SJSA1 (cell line): ENCODE results near the gene FBXL17. TPM values are rescaled to one million over a fixed set of nuclear protein-coding genes. Genes with fewer than 3 reads are reported as not detected.

ENCODE experiments used
- DNase-seq, 2 experiments: peaks; one replicate each; pipeline ENCODE4 v3.0.0-alpha.2; 2015 to 2020; ENCODE audit warnings: low spot score in 2 of 2, low read depth in 1 of 2
- H3K27ac ChIP-seq: fragments of 250-450 bp; sonication (Bioruptor Pico); 2 replicates; pipeline ENCODE4 v1.5.1; 2020; ENCODE audit warnings: mild to moderate bottlenecking, moderate library complexity
- H3K27me3 ChIP-seq: fragments of 250-450 bp; sonication (Bioruptor Pico); replicated peaks from 2 replicates; pipeline ENCODE4 v1.5.1; 2020; ENCODE audit warnings: mild to moderate bottlenecking, moderate library complexity
- H3K36me3 ChIP-seq: fragments of 250-450 bp; sonication (Bioruptor Pico); 2 replicates; pipeline ENCODE4 v1.5.1; 2020; ENCODE audit warnings: mild to moderate bottlenecking
- H3K4me1 ChIP-seq: fragments of 250-450 bp; sonication (Bioruptor Pico); replicated peaks from 2 replicates; pipeline ENCODE4 v1.6.1; 2021; ENCODE audit warnings: mild to moderate bottlenecking
- H3K4me3 ChIP-seq: fragments of 250-450 bp; sonication (Bioruptor Pico); 2 replicates; pipeline ENCODE4 v1.5.1; 2020; ENCODE audit warnings: mild to moderate bottlenecking
- H3K9me3 ChIP-seq: fragments of 250-450 bp; sonication (Bioruptor Pico); replicated peaks from 2 replicates; pipeline ENCODE4 v1.5.1; 2020; ENCODE audit warnings: mild to moderate bottlenecking
- total RNA-seq: library from RNA; depleted of rRNA; stranded (reverse); fragments of >200 nt; shearing (Covaris generic); gene quantifications from 2 replicates; pipeline ENCODE4 v1.2.3, GENCODE V29; 2014

Gene FBXL17
- total RNA-seq, 1 experiment from 2014 or later = 11.5 TPM

DNA sequence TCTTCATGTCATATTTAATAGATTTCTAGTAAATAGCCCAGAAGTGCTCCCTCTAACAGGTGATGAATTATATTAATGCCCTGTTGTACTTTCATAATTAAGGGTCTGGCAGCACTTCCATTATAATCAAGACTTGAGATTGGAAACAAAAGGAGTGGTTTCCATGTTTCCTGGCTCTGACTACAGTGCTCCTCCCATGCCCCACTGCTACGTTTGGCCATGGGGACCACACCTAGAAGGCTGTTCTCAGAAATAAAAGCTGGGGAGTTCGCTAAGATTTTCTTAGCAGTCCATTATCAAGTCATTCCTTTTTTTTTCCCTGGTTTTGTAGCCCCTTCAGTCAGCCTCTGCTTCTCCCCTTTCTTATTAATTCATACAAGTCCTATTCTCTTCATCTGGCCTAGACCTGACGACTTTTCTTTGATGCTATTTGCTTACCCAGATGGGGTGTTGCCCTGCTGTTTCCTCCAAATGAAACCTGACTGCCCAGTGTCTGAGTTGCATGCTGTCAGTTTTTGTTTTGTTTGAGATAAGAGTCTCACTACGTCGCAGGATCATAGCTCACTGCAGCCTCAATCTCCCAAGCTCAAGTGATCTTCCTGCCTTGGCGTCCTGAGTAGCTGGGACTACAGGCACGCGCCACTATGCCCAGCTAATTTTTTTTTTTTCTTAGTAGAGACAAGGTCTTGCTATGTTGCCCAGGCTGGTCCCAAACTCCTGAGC lies 399.0 kb downstream of the FBXL17 start:
- Histone ChIP-seq H3K4me3 (no peak overlapping the region), H3K27ac (no peak overlapping the region), H3K36me3 (no peaks in the 10 kb centered on the region), H3K9me3 (no peaks in the 10 kb centered on the region), H3K27me3 (no peaks in the 10 kb centered on the region), H3K4me1 (peaks cover 6% of the 10 kb centered on the region)
- DNase-seq = no peak

GRCh38 chr5:107980923-107981692 lies 400.8 kb downstream of the FBXL17 start:
- Histone ChIP-seq H3K27ac (no peak overlapping the region), H3K27me3 (no peaks in the 10 kb centered on the region), H3K4me1 (peaks cover 13% of the 10 kb centered on the region), H3K4me3 (no peak overlapping the region), H3K36me3 (no peaks in the 10 kb centered on the region), H3K9me3 (no peaks in the 10 kb centered on the region)
- no peak for DNase-seq

- no peaks in the 10 kb centered on the region for H3K36me3 ChIP-seq
- peaks cover 13% of the 10 kb centered on the region for H3K4me1 ChIP-seq
These were observed 402.0 kb downstream of the FBXL17 start for GRCh38 chr5:107979900-107980299.

DNA sequence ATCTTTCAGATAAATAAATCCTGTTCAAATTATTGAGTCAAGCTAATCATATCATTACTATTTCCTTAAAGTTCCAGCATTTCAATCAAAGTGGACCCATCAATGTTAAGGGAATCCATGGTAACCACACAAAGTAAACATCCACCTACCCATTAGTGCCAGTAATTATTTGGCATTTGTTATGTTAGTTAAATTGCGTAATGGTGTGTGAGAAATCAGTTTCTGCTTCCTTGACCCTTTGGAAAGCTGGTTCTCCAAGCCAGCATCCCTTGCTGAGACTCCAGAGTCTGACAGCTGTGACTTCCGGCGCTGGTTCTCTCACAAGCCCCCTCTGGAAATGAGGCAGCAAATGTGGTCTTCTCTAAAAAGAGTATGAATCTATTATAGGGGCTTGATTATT lies 402.6 kb downstream of the FBXL17 start:
- Histone ChIP-seq H3K4me3 (no peak overlapping the region), H3K36me3 (no peaks in the 10 kb centered on the region), H3K4me1 (peaks cover 13% of the 10 kb centered on the region), H3K27me3 (no peaks in the 10 kb centered on the region), H3K9me3 (no peaks in the 10 kb centered on the region), H3K27ac (no peak overlapping the region)
- no peak for DNase-seq

More at GRCh38 chr5:107979900-107980299, 402.0 kb downstream of the FBXL17 start:
- Histone ChIP-seq H3K4me3 (no peak overlapping the region), H3K27me3 (no peaks in the 10 kb centered on the region), H3K27ac (no peak overlapping the region), H3K9me3 (no peaks in the 10 kb centered on the region)
- no peak for DNase-seq

- DNase-seq = no peak
These were observed 404.3 kb downstream of the FBXL17 start for GRCh38 chr5:107977550-107978071.

DNA sequence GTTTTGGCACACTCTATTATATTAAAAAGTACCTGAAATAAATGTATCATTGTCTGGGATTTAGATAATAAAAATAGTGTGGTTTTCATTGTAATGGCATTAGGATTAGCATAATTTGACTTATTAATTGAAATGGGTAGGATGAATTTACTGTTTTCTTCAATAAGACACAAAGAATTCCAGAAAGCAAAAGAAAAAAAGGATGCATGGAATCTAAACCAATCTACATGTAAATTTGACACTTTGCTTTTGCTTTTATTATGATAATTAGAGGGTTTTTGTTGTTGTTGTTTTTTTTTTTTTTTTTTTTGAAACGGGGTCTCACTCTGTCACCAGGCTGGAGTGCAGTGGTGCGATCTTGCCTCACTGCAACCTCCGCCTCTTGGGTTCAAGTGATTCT lies 406.3 kb downstream of the FBXL17 start:
- no peaks in the 10 kb centered on the region for H3K9me3 ChIP-seq
- H3K4me1 ChIP-seq = peaks cover 8% of the 10 kb centered on the region
- no peak overlapping the region for H3K27ac ChIP-seq
- no peaks in the 10 kb centered on the region for H3K27me3 ChIP-seq
- no peaks in the 10 kb centered on the region for H3K36me3 ChIP-seq
- H3K4me3 ChIP-seq = no peak overlapping the region
- DNase-seq = no peak

More at GRCh38 chr5:107977550-107978071, 404.3 kb downstream of the FBXL17 start:
- Histone ChIP-seq H3K27me3 (no peaks in the 10 kb centered on the region), H3K9me3 (no peaks in the 10 kb centered on the region), H3K27ac (no peak overlapping the region), H3K36me3 (no peaks in the 10 kb centered on the region), H3K4me1 (peaks cover 13% of the 10 kb centered on the region), H3K4me3 (no peak overlapping the region)

DNA sequence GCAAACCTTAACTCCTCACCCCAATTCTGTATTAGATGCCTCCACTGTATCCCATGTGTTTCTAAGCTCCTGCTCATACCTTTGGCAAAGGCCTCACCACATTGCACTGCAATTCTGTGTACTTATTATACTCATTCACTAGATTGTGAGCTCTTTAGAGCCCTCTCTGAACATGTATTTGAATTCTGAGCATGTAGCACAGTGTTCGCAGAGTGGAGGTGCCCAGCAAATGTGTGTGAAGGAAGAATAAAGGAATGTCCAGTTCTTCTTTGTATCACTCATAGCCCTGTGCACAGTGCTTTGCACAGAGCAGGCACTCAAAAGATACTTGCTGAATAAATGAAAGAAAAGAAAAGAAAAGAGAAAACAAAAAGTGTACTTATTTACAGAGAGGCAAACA lies 410.1 kb downstream of the FBXL17 start:
- Histone ChIP-seq H3K4me1 (peaks cover 23% of the 10 kb centered on the region), H3K36me3 (no peaks in the 10 kb centered on the region), H3K9me3 (no peaks in the 10 kb centered on the region), H3K27ac (no peak overlapping the region), H3K4me3 (no peak overlapping the region), H3K27me3 (no peaks in the 10 kb centered on the region)
- no peak for DNase-seq

GRCh38 chr5:107969847-107970246 lies 412.1 kb downstream of the FBXL17 start:
- Histone ChIP-seq H3K4me1 (peaks cover 23% of the 10 kb centered on the region), H3K27me3 (no peaks in the 10 kb centered on the region), H3K9me3 (no peaks in the 10 kb centered on the region), H3K36me3 (no peaks in the 10 kb centered on the region), H3K4me3 (no peak overlapping the region), H3K27ac (no peak overlapping the region)
- DNase-seq = no peak

- H3K4me1 ChIP-seq = peaks cover 23% of the 10 kb centered on the region
- DNase-seq = peak; percentile 54 to 62
- no peaks in the 10 kb centered on the region for H3K27me3 ChIP-seq
- no peaks in the 10 kb centered on the region for H3K36me3 ChIP-seq
- no peaks in the 10 kb centered on the region for H3K9me3 ChIP-seq
- H3K27ac ChIP-seq = peak overlapping the region; percentile 13
- H3K4me3 ChIP-seq = no peak overlapping the region
These were observed 412.9 kb downstream of the FBXL17 start for GRCh38 chr5:107968998-107969397.

DNA sequence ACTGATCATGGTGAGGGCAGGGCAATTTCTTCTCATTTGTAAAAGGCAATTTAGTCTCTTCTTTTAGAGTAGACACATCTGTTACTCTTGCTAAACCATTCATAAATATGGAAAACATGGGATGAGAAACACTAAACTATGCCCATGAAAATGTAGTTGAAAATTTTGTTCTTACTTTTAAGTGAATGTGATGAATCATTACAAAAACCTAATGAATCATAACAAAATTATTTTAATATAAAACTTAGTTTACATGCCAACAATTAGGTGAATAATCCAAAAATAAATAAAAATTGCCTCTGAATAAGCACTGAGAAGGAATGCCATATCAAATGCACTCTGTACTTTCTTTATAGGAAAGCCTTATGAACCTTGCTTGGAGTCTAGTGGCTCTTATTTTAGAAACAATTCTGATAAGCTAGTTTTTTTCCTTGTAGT lies 413.5 kb downstream of the FBXL17 start:
- DNase-seq = peak in 1 of 2 experiments; percentile 23
- Histone ChIP-seq H3K9me3 (no peaks in the 10 kb centered on the region), H3K4me3 (no peak overlapping the region), H3K27ac (peak overlapping the region; percentile 13), H3K27me3 (no peaks in the 10 kb centered on the region), H3K4me1 (peaks cover 23% of the 10 kb centered on the region), H3K36me3 (no peaks in the 10 kb centered on the region)

DNA sequence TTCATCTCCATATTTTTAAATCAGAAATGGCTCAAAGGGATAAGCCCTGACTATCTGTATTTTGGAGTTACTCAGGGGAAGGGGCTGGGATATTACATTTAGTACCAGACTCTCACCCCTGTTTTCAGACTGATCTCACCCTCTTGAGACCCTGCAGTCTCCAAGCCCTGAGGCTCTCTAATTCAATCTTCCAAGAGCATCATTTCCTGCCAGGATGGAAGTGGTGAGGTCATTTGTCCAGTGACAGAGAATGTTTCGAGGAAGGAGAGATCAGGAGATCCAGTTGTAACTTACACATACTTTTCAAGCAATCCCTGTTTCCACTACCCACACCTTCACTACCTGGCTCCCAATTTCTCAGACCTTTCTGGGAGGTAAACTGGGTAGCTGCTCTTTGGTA lies 415.7 kb downstream of the FBXL17 start:
- no peak overlapping the region for H3K4me3 ChIP-seq
- peaks cover 23% of the 10 kb centered on the region for H3K4me1 ChIP-seq
- DNase-seq = no peak
- H3K36me3 ChIP-seq = no peaks in the 10 kb centered on the region
- H3K27ac ChIP-seq = no peak overlapping the region
- no peaks in the 10 kb centered on the region for H3K27me3 ChIP-seq
- no peaks in the 10 kb centered on the region for H3K9me3 ChIP-seq

- no peaks in the 10 kb centered on the region for H3K9me3 ChIP-seq
- no peak overlapping the region for H3K27ac ChIP-seq
- H3K27me3 ChIP-seq = no peaks in the 10 kb centered on the region
- H3K4me3 ChIP-seq = no peak overlapping the region
- no peak for DNase-seq
- no peaks in the 10 kb centered on the region for H3K36me3 ChIP-seq
- peaks cover 19% of the 10 kb centered on the region for H3K4me1 ChIP-seq
These were observed 417.2 kb downstream of the FBXL17 start for GRCh38 chr5:107964722-107965121.

DNA sequence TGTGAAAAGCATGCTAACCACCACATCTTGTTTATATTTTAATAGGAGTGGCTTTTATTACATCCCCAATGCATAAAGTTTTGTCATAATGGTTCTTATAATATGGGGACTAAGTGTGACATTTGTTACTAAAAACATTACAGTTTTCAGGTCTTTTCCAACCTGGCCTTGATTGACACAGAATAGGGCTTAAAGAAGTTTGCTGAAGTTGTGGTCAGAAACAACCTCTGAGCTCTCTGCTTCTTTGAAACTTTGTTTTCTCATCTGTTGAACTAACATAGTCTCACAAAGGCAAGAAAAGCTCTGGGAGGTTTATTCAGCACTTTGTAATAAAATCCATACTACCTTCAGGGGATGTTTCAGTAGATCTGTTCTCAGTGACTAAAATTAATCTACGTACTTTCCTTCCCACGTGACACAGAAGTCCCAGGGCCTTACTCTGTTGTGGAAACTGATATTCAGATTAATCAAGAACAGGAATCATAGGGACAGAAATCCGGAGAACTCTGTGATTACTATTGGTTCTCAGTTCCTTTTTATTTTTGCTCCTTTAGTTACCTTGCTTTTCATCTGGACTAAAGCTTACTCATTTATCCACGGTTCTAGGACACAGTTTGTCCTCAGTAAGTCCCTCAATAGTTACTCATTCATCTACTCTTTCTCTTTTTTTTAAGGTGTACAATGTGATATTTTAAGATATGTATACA lies 422.2 kb downstream of the FBXL17 start:
- Histone ChIP-seq H3K9me3 (no peaks in the 10 kb centered on the region), H3K4me1 (no peaks in the 10 kb centered on the region), H3K27me3 (no peaks in the 10 kb centered on the region), H3K27ac (no peak overlapping the region), H3K36me3 (no peaks in the 10 kb centered on the region), H3K4me3 (no peak overlapping the region)
- no peak for DNase-seq
